Panc1 (cell line): ENCODE results near the gene SRBD1.

ENCODE experiments used
- POLR2AphosphoS5 ChIP-seq: IDR thresholded peaks from 2 replicates; pipeline ENCODE4 v1.6.1; 2012; ENCODE audit warnings: mild to moderate bottlenecking, low read depth, low read length, moderate library complexity
- TF ChIP-seq, protein P1 (sequence below): fragments of 450-650 bp; IDR thresholded peaks from 2 replicates; pipeline ENCODE4 v1.5.1; 2017; ENCODE audit warnings: mild to moderate bottlenecking

DNA sequence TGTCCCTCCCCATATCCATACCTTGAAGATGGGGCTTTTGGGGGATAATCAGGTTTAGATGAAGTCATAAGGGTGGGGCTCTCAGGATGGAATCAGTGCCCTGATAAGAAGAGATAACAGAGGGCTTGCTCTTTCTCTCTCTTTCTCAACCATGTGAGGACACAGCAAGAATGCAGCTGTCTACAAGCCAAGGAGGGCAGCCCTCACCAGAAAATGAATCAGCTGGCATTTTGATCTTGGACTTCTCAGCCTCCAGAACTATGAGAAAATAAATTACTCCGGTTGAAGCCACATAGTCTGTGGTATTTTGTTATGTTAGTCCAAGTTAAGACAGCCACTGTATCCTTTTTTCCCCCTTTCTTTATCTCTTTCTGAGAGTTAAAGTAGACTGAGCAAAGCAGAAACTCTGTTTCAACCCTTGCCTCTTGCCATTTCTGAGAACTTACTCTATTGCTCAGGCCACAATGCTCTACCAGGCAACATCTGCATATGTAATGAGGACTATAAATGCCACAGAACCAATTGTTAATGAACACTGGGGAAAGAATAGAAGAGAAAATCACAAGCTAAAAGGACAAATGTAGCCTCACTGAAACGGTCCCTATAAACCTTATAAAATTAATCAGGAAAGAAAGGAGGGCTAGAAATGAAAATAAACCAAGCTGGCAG is 56.9 kb downstream of the SRBD1 start:
- TF ChIP-seq, protein P1, sequence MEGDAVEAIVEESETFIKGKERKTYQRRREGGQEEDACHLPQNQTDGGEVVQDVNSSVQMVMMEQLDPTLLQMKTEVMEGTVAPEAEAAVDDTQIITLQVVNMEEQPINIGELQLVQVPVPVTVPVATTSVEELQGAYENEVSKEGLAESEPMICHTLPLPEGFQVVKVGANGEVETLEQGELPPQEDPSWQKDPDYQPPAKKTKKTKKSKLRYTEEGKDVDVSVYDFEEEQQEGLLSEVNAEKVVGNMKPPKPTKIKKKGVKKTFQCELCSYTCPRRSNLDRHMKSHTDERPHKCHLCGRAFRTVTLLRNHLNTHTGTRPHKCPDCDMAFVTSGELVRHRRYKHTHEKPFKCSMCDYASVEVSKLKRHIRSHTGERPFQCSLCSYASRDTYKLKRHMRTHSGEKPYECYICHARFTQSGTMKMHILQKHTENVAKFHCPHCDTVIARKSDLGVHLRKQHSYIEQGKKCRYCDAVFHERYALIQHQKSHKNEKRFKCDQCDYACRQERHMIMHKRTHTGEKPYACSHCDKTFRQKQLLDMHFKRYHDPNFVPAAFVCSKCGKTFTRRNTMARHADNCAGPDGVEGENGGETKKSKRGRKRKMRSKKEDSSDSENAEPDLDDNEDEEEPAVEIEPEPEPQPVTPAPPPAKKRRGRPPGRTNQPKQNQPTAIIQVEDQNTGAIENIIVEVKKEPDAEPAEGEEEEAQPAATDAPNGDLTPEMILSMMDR, result no peak
- no peak for TF ChIP-seq POLR2AphosphoS5
